ENCODE measurements around the gene SLC7A1. TPM values are rescaled to one million over a fixed set of nuclear protein-coding genes. Genes with fewer than 3 reads are reported as not detected.

SLC7A1 gene
- total and polyA plus RNA-seq, 2 of the 8 experiments (the other 6 are each of a cell fraction or from before 2014, with no cell fraction given), result 26.8 to 114 TPM

- TF ChIP-seq, protein P1, sequence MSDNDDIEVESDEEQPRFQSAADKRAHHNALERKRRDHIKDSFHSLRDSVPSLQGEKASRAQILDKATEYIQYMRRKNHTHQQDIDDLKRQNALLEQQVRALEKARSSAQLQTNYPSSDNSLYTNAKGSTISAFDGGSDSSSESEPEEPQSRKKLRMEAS (IDR thresholded peaks at IDR 0.05), result no peak
- no peak for TF ChIP-seq POU5F1 (IDR thresholded peaks at IDR 0.05; ENCODE audit: low read depth, low read length)
- TF ChIP-seq CHD1 (IDR thresholded peaks at IDR 0.05; ENCODE audit: low read depth, low read length), result no peak
- no peak for TF ChIP-seq CHD7 (IDR thresholded peaks at IDR 0.05; ENCODE audit: insufficient replicate concordance, low read length)
- no peak for TF ChIP-seq SIX5 (IDR thresholded peaks at IDR 0.05; ENCODE audit: low read depth, low read length)
These were observed 112.3 kb downstream of the SLC7A1 start (continued) for GRCh38 chr13:29483211-29483610.

All from H1 (cell line).